T-cell (primary cell): ENCODE data around the gene PID1. TPM values are rescaled to one million over a fixed set of nuclear protein-coding genes. Genes with fewer than 3 reads are reported as not detected.
"Not testable (repeated sequence)": the region's sequence is repeated elsewhere in the genome, so short reads cannot be mapped to it uniquely, and the experiment has no call there.

Experiments used
- ATAC-seq, 4 experiments: fragments of 200-7000 bp in 3 of 4; fragments of 150-1000 bp in 1 of 4; cut with Tn5 transposase; replicated peaks in 1 of 4; 1 replicate in 3 of 4; 2 replicates in 1 of 4; pipeline ENCODE4 v1.10.0; 2021; ENCODE audit warnings: moderate library complexity in 3 of 4, mild to moderate bottlenecking in 2 of 4, moderate number of reproducible peaks in 1 of 4
- CTCF ChIA-PET, 2 donors: fragments of 300-600 bp; sonication (Branson Sonifier 250); formaldehyde crosslinking; loops; one replicate each; lab custom pipeline; 2022; ENCODE audit warnings: antibody characterized with exemption in 2 of 2; lab: Charles Lee
- POLR2A ChIA-PET, 2 donors: fragments of 300-600 bp; sonication (Branson Sonifier 250); formaldehyde crosslinking; loops; one replicate each; lab custom pipeline; 2022; ENCODE audit warnings: antibody characterized with exemption in 2 of 2; lab: Charles Lee
- DNase-seq, 35 experiments: peaks; one replicate each; pipeline versions ENCODE4 v3.0.0 to v3.0.0-alpha.2; 2013 to 2023
- H3K27ac ChIP-seq: one replicate; pipeline ENCODE4 v1.5.1; 2013; ENCODE audit warnings: low read length
- H3K27me3 ChIP-seq, 2 experiments: replicated peaks in 1 of 2; 1 replicate in 1 of 2; 2 replicates in 1 of 2; pipeline versions ENCODE4 v1.6.1 to v1.7.0; 2013; ENCODE audit warnings: low read length in 1 of 2, mixed read lengths in 1 of 2; ENCODE audit not compliant: control insufficient read depth in 2 of 2, insufficient read depth in 2 of 2; ENCODE audit errors: extremely low read depth in 1 of 2
- H3K36me3 ChIP-seq, 2 donors: 1 replicate in 1 of 2; 2 replicates in 1 of 2; pipeline versions ENCODE4 v1.6.1 to v1.7.0; 2013; ENCODE audit warnings: low read length in 1 of 2; ENCODE audit not compliant: control insufficient read depth in 2 of 2, insufficient read depth in 1 of 2; ENCODE audit errors: extremely low read depth in 1 of 2
- H3K4me1 ChIP-seq, 2 experiments: 1 replicate in 1 of 2; 2 replicates in 1 of 2; pipeline versions ENCODE4 v1.6.1 to v1.7.0; 2013; ENCODE audit warnings: low read length in 2 of 2, mixed read lengths in 1 of 2; ENCODE audit not compliant: insufficient read depth in 2 of 2, control insufficient read depth in 1 of 2; ENCODE audit errors: extremely low read depth in 1 of 2
- H3K4me3 ChIP-seq, 2 donors: 1 replicate in 1 of 2; 2 replicates in 1 of 2; pipeline versions ENCODE4 v1.5.1 to v1.7.0; 2013; ENCODE audit warnings: mild to moderate bottlenecking in 2 of 2, low read length in 1 of 2, moderate library complexity in 1 of 2; ENCODE audit not compliant: control insufficient read depth in 1 of 2; ENCODE audit errors: extremely low read depth in 1 of 2
- H3K9me3 ChIP-seq: 2 replicates; pipeline ENCODE4 v1.7.0; 2013
- H3K27ac Mint-ChIP-seq, 2 donors: one replicate each; pipeline ENCODE4 v1.8.0; 2020 to 2021; ENCODE audit warnings: mild to moderate bottlenecking in 2 of 2, mixed read lengths in 2 of 2
- H3K27me3 Mint-ChIP-seq, 2 donors: one replicate each; pipeline ENCODE4 v1.8.0; 2021 to 2022; ENCODE audit warnings: mixed read lengths in 2 of 2
- H3K36me3 Mint-ChIP-seq: one replicate; pipeline ENCODE4 v1.8.0; 2021; ENCODE audit warnings: mixed read lengths
- H3K4me1 Mint-ChIP-seq, 3 donors: one replicate each; pipeline ENCODE4 v1.8.0; 2020 to 2022; ENCODE audit warnings: mixed read lengths in 3 of 3, mild to moderate bottlenecking in 1 of 3
- H3K4me3 Mint-ChIP-seq, 3 donors: one replicate each; pipeline ENCODE4 v1.8.0; 2020 to 2022; ENCODE audit warnings: mild to moderate bottlenecking in 3 of 3, mixed read lengths in 3 of 3, moderate library complexity in 3 of 3
- H3K9me3 Mint-ChIP-seq, 3 donors: one replicate each; pipeline ENCODE4 v1.8.0; 2020 to 2022; ENCODE audit warnings: mixed read lengths in 3 of 3
- WGBS: methylation state at CpG from one replicate; pipeline ENCODE4 v1.1.5; 2013; ENCODE audit warnings: missing lambda C conversion rate; ENCODE audit not compliant: insufficient coverage; 5-methylcytosine and 5-hydroxymethylcytosine counted together
- total RNA-seq, 35 experiments: library from RNA in 6 of 35; stranded (reverse) in 6 of 35; fragments of 120-200 nt in 1 of 35; gene quantifications; one replicate each; pipeline versions ENCODE4 v1.2.1 to v1.2.4 and lab custom pipeline; 2013 to 2026

The PID1 gene
- total RNA-seq, 5 donors from 2014 or later (not counting 1 experiment from before 2014, with no cell fraction given), result 0.20 to 0.36 (median 0.25) TPM; not detected in 2

DNA sequence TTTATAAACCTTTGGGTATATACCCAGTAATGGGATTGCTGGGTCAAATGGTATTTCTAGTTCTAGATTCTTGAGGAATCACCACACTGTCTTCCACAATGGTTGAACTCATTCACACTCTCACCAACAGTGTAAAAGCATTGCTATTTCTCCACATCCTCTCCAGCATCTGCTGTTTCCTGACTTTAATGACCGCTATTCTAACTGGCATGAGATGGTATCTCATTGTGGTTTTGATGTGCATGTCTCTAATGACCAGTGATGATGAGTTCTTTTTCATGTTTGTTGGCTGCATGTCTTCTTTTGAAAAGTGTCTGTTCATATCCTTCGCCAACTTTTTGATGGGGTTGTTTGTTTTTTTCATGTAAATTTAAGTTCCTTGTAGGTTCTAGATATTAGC lies 194.2 kb downstream of the PID1 start:
- CTCF ChIA-PET, result not testable (repeated sequence)

DNA sequence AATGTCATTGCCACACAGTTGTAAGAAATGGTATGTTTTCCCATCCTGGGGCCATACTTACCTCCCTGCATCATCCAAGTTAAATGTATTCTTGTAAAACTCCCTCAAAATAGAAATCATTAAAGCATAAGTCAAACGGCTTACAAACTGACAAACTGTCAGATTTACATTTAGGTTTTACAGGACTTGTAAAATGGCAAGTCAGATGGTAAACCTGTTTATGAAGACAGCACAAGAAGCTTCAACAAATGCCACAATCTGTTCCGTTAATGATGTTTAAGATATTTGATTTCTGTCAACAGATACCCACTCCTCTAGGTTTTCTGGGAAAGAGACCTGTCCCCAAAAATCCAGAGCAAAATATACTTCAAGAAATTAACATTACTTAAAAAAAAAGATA lies 197.2 kb downstream of the PID1 start:
- Mint-ChIP-seq H3K27ac (no peak overlapping the region), H3K4me3 (no peak overlapping the region), H3K9me3 (peaks cover 8 to 24% (median 18%) of the 10 kb centered on the region in 3 donors), H3K36me3 (no peaks in the 10 kb centered on the region), H3K4me1 (no peaks in the 10 kb centered on the region), H3K27me3 (no peaks in the 10 kb centered on the region)
- no CpG with 5 or more reads among the region's 2 CpGs for WGBS
- Histone ChIP-seq H3K4me3 (no peak overlapping the region), H3K27me3 (no peaks in the 10 kb centered on the region), H3K27ac (no peak overlapping the region), H3K36me3 (no peaks in the 10 kb centered on the region), H3K9me3 (no peaks in the 10 kb centered on the region), H3K4me1 (no peaks in the 10 kb centered on the region)
- POLR2A ChIA-PET, result no interaction called here
- DNase-seq (no peak), ATAC-seq (no peak)
- CTCF ChIA-PET, result no interaction called here

More for the DNA sequence above, 194.2 kb downstream of the PID1 start:
- H3K9me3 Mint-ChIP-seq, result peaks cover 20 to 29% (median 24%) of the 10 kb centered on the region in 3 donors
- DNase-seq, H3K4me3 ChIP-seq, ATAC-seq, H3K9me3 ChIP-seq, H3K27ac Mint-ChIP-seq, H3K27ac ChIP-seq, H3K4me1 Mint-ChIP-seq, H3K4me3 Mint-ChIP-seq, H3K36me3 ChIP-seq, H3K27me3 ChIP-seq, H3K4me1 ChIP-seq, H3K36me3 Mint-ChIP-seq, H3K27me3 Mint-ChIP-seq: not testable (repeated sequence)
- POLR2A ChIA-PET, result interaction anchor here in 1 of 2 donors (0.7 kb wide), 1 partner anchor 11 kb away, joined by 4 read pairs; no protein-coding TSS in a partner anchor
- no CpG with 5 or more reads among the region's 2 CpGs for WGBS

DNA sequence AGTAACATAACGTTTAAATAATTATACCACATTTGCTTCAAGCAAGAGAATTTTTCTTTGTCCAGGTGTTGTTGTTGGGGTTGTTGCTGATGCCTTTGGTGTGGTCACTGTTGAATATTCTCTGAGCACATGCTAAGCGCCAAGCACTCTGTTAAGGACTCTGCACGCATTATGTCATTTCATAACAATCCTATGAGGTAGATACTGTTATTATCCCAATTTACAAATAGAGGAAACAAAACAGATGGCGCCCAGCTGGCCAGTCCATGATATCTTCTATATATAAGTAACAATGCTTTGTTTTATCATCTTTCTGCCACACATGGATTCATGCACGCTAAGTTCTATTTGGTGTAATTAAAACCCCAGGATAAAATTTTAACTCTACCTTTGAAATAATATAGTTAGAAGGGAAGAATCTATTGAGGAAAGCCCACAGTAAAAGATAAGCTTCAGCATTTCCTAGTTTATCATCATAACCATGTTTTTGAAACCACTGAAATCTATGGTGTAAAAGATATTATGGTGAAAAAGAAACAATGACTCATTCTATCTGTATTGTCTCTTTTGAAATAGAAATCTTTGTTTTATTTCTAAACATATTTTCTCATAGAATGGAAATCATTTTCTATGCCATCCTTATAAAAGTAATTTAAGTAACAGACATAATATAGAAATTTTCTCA lies 199.7 kb downstream of the PID1 start:
- no peak overlapping the region for H3K4me3 Mint-ChIP-seq
- Histone ChIP-seq H3K36me3 (no peaks in the 10 kb centered on the region), H3K27me3 (no peaks in the 10 kb centered on the region), H3K4me3 (no peak overlapping the region), H3K9me3 (no peaks in the 10 kb centered on the region), H3K4me1 (no peaks in the 10 kb centered on the region), H3K27ac (no peak overlapping the region)
- no peak for ATAC-seq
- WGBS, result no CpG with 5 or more reads among the region's 5 CpGs
- no peaks in the 10 kb centered on the region for H3K4me1 Mint-ChIP-seq
- H3K9me3 Mint-ChIP-seq, result peaks cover 12 to 34% (median 16%) of the 10 kb centered on the region in 3 donors
- CTCF ChIA-PET, result no interaction called here
- no peak for DNase-seq
- H3K27me3 Mint-ChIP-seq, result no peaks in the 10 kb centered on the region
- no peaks in the 10 kb centered on the region for H3K36me3 Mint-ChIP-seq
- H3K27ac Mint-ChIP-seq, result no peak overlapping the region
- POLR2A ChIA-PET, result interaction anchor here in 1 of 2 donors (0.6 kb wide), 1 partner anchor 60 kb away, joined by 3 read pairs; no protein-coding TSS in a partner anchor

DNA sequence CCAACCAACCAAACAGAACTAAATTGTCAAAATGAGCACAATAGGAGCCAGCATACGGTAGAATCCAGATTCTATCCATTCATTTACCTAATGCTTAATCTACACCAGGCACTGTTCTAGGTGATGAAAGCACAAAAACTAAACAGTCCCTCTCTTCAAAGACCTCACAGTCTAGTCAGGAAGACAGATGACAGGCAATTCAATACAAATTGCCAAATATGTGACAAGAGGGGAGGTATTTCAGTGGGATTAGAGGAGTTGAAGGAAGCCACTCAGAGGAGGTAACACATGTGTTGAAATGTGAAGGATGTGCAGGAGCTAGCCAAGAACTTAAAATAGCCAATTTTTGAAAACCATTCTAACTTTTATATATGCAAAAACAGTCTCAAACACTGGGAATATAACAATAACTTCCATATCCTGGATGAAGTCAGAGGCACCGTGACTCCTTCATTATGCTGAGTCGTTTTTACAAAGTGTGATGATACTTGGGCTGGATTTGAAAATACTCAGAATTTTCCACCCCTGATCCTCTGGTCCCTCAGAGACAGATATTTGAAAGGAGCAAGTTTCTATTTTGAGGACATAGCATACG lies 204.9 kb downstream of the PID1 start:
- H3K9me3 ChIP-seq, result no peaks in the 10 kb centered on the region
- no peak for DNase-seq
- H3K9me3 Mint-ChIP-seq, result peaks cover 13 to 31% (median 13%) of the 10 kb centered on the region in 3 donors
- ChIA-PET CTCF (no interaction called here), POLR2A (interaction anchor here (0.6 kb wide), 2 partner anchors 11 to 1400 kb away, joined by 4 to 7 read pairs; no protein-coding TSS in a partner anchor)
- H3K27me3 Mint-ChIP-seq, result no peaks in the 10 kb centered on the region
- H3K27ac Mint-ChIP-seq, result no peak overlapping the region
- WGBS, result 100% methylated on average over 1 of the region's 4 CpGs
- no peak for ATAC-seq
- no peak overlapping the region for H3K4me3 ChIP-seq
- no peaks in the 10 kb centered on the region for H3K4me1 Mint-ChIP-seq
- no peaks in the 10 kb centered on the region for H3K36me3 ChIP-seq
- H3K4me3 Mint-ChIP-seq, result no peak overlapping the region
- H3K36me3 Mint-ChIP-seq, result no peaks in the 10 kb centered on the region
- no peaks in the 10 kb centered on the region for H3K27me3 ChIP-seq
- H3K27ac ChIP-seq, result no peak overlapping the region
- no peaks in the 10 kb centered on the region for H3K4me1 ChIP-seq

DNA sequence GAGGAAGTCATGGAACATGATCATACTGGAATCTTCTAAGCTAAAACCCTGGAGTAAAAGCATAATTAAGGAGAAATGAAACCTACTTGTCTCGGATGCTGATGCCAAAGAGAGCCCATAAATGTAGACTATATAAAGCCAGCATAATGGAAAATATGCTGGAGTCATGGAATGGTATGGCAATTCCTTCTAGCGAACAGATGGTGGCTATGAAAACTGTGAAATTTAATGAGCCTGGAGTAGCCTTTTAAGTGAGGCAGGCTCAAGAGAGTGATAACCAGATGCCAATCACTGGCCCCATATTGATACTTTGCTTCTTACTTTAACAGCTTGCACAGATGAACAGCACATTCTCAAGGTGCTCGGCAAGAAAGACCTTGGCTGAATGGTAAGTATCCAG lies 206.3 kb downstream of the PID1 start:
- POLR2A ChIA-PET, result no interaction called here
- ATAC-seq (no peak), DNase-seq (no peak)
- 100% methylated on average over 3 of the region's 3 CpGs for WGBS
- no peaks in the 10 kb centered on the region for H3K4me1 Mint-ChIP-seq
- H3K27ac ChIP-seq, result no peak overlapping the region
- H3K4me1 ChIP-seq, result no peaks in the 10 kb centered on the region
- H3K36me3 ChIP-seq, result no peaks in the 10 kb centered on the region
- CTCF ChIA-PET, result no interaction called here
- H3K9me3 Mint-ChIP-seq, result peaks cover 18 to 43% (median 18%) of the 10 kb centered on the region in 3 donors
- H3K27me3 Mint-ChIP-seq, result no peaks in the 10 kb centered on the region
- no peak overlapping the region for H3K4me3 Mint-ChIP-seq
- H3K4me3 ChIP-seq, result no peak overlapping the region
- no peaks in the 10 kb centered on the region for H3K9me3 ChIP-seq
- H3K27me3 ChIP-seq, result no peaks in the 10 kb centered on the region
- no peaks in the 10 kb centered on the region for H3K36me3 Mint-ChIP-seq
- H3K27ac Mint-ChIP-seq, result no peak overlapping the region

DNA sequence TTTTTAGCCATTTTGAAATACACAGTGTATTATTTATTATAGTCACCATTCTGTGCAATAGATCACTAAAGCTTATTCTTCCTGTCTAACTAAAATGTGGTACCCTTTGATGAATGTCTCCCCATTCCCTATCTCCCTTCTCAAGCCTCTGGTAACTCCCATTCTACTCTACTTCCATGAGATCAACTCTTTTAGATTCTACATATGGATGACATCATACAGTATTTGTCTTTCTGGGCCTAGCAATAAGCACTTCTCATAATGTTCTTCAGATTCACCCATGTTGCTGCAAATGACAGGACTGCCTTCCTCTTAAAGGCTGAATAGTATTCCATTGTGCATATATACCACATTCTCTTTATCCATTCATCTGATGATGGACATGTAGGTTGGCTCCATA lies 210.9 kb downstream of the PID1 start:
- no peaks in the 10 kb centered on the region for H3K4me1 ChIP-seq
- Mint-ChIP-seq H3K4me3 (no peak overlapping the region), H3K9me3 (peaks cover 18 to 31% (median 18%) of the 10 kb centered on the region in 3 donors), H3K27ac (no peak overlapping the region), H3K27me3 (no peaks in the 10 kb centered on the region), H3K4me1 (no peaks in the 10 kb centered on the region), H3K36me3 (no peaks in the 10 kb centered on the region)
- H3K36me3 ChIP-seq, result no peaks in the 10 kb centered on the region
- CTCF ChIA-PET, result no interaction called here
- DNase-seq, result no peak
- H3K27me3 ChIP-seq, result no peaks in the 10 kb centered on the region
- no peak overlapping the region for H3K4me3 ChIP-seq
- no peaks in the 10 kb centered on the region for H3K9me3 ChIP-seq
- POLR2A ChIA-PET, result no interaction called here
- no peak overlapping the region for H3K27ac ChIP-seq
- ATAC-seq, result no peak
